HFFc6 (cell line): ENCODE measurements around the gene STUM. TPM values are rescaled to one million over a fixed set of nuclear protein-coding genes. Genes with fewer than 3 reads are reported as not detected.

Experiments
- DNase-seq: peaks from one replicate; pipeline ENCODE4 v3.0.0-alpha.2; 2018
- H3K27ac Mint-ChIP-seq: 2 replicates; pipeline ENCODE4 v1.8.0; 2020; ENCODE audit warnings: mild to moderate bottlenecking, mixed read lengths
- H3K27me3 Mint-ChIP-seq: 2 replicates; pipeline ENCODE4 v1.8.0; 2021; ENCODE audit warnings: mild to moderate bottlenecking, moderate library complexity, mixed read lengths; ENCODE audit not compliant: insufficient read depth
- H3K36me3 Mint-ChIP-seq: 2 replicates; pipeline ENCODE4 v1.8.0; 2021; ENCODE audit warnings: low read depth, mixed read lengths
- H3K4me1 Mint-ChIP-seq: 2 replicates; pipeline ENCODE4 v1.8.0; 2020; ENCODE audit warnings: low read depth, mixed read lengths
- H3K4me3 Mint-ChIP-seq: 2 replicates; pipeline ENCODE4 v1.8.0; 2020; ENCODE audit warnings: mild to moderate bottlenecking, moderate library complexity, mixed read lengths
- H3K9me3 Mint-ChIP-seq: 2 replicates; pipeline ENCODE4 v1.8.0; 2020; ENCODE audit warnings: mild to moderate bottlenecking, mixed read lengths
- total RNA-seq, 6 experiments: library from RNA; stranded (reverse); fragmentation: NEBNext Ultra II Directional; extraction: Animal tissue kit (Norgen Biotek cat#: 25700); gene quantifications; 2 replicates in 1 of 6; 3 replicates in 5 of 6; pipeline ENCODE4 v1.2.3, GENCODE V29; 2021
- TF ChIP-seq, protein P1 (sequence below): fragments of 200-600 bp; sonication (generic); IDR thresholded peaks from 2 replicates; pipeline ENCODE4 v1.5.0; 2021; ENCODE audit warnings: antibody characterized with exemption, mild to moderate bottlenecking

The STUM gene
- total RNA-seq, 6 experiments from 2014 or later: not detected

- no peak for DNase-seq
- no peak overlapping the region for H3K4me3 Mint-ChIP-seq
- TF ChIP-seq, protein P1, sequence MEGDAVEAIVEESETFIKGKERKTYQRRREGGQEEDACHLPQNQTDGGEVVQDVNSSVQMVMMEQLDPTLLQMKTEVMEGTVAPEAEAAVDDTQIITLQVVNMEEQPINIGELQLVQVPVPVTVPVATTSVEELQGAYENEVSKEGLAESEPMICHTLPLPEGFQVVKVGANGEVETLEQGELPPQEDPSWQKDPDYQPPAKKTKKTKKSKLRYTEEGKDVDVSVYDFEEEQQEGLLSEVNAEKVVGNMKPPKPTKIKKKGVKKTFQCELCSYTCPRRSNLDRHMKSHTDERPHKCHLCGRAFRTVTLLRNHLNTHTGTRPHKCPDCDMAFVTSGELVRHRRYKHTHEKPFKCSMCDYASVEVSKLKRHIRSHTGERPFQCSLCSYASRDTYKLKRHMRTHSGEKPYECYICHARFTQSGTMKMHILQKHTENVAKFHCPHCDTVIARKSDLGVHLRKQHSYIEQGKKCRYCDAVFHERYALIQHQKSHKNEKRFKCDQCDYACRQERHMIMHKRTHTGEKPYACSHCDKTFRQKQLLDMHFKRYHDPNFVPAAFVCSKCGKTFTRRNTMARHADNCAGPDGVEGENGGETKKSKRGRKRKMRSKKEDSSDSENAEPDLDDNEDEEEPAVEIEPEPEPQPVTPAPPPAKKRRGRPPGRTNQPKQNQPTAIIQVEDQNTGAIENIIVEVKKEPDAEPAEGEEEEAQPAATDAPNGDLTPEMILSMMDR: no peak
- H3K4me1 Mint-ChIP-seq: no peaks in the 10 kb centered on the region
- H3K9me3 Mint-ChIP-seq: no peaks in the 10 kb centered on the region; the same call in 1 of the 2 replicates
- H3K36me3 Mint-ChIP-seq: no peaks in the 10 kb centered on the region
- H3K27me3 Mint-ChIP-seq: peaks cover 30% of the 10 kb centered on the region
- no peak overlapping the region for H3K27ac Mint-ChIP-seq
Observed at GRCh38 chr1:226586116-226586515, 37.6 kb downstream of the STUM start.

DNA sequence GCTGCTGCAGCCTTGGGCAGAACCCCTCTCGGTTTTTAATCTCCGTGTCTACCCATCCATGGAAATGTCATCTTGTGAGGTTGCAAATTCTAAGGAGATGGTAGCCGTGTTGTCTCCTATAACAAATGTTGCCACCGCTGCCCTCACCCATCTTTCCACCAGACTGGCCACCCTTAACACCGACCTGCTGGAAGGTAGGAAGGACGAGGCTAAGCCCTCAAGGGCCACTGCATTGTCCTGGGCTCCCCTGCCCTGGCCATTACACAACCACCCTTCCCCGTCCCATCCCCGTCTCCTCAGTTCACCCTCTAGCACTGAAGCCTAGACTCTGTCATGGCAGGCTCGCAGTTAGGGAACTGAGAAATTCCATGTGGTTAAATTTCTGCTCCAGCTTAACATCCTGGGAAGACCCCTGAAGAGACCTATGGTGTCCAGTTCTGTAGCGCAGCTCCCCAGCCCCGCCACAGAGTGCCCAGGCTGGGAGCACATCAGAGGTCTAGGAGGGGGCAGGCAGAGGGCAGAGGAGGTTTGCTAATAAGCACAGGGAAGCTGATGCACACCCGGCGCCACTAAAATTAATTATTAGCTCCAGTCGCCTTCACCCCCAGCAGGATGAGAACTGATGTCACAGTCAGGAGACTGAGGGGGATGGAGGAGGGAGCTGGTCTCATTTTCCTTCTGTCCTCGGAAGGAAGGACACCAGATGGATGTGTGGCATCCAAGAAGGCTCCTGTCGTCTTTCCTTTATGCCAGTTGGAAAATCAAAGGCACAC, 38.3 kb downstream of the STUM start:
- TF ChIP-seq, protein P1: no peak
- Mint-ChIP-seq H3K4me1 (no peaks in the 10 kb centered on the region), H3K36me3 (no peaks in the 10 kb centered on the region), H3K9me3 (no peaks in the 10 kb centered on the region; the same call in 1 of the 2 replicates), H3K4me3 (no peak overlapping the region), H3K27ac (no peak overlapping the region), H3K27me3 (peaks cover 31% of the 10 kb centered on the region)
- DNase-seq: no peak

DNA sequence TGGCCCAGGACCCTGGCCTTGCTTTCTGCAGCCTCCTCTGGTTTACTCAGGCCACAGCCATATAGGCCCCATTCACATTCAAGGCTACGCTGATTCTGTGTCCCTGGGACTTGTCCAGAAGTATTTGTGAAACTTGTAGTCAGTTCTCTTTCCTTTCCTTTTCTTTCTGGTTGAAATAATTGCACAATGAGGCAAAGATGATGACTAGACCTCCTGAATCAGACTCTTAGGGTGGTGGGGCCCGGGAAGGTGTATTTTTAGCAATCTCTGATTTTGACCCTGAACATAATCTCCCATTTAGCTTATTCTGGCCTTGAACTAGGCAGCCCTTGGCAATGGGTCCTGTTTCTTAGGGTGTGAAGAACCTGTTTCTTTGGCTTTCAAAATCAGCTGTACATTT, 39.9 kb downstream of the STUM start:
- TF ChIP-seq, protein P1: no peak
- peaks cover 27% of the 10 kb centered on the region for H3K27me3 Mint-ChIP-seq
- H3K4me1 Mint-ChIP-seq: no peaks in the 10 kb centered on the region
- no peak overlapping the region for H3K4me3 Mint-ChIP-seq
- no peak overlapping the region for H3K27ac Mint-ChIP-seq
- H3K9me3 Mint-ChIP-seq: no peaks in the 10 kb centered on the region
- no peak for DNase-seq
- no peaks in the 10 kb centered on the region for H3K36me3 Mint-ChIP-seq

GRCh38 chr1:226589008-226589733, 40.6 kb downstream of the STUM start:
- H3K27me3 Mint-ChIP-seq: peaks cover 31% of the 10 kb centered on the region
- H3K36me3 Mint-ChIP-seq: no peaks in the 10 kb centered on the region
- no peak for DNase-seq
- H3K27ac Mint-ChIP-seq: no peak overlapping the region
- no peaks in the 10 kb centered on the region for H3K9me3 Mint-ChIP-seq
- H3K4me1 Mint-ChIP-seq: no peaks in the 10 kb centered on the region
- TF ChIP-seq, protein P1: no peak
- no peak overlapping the region for H3K4me3 Mint-ChIP-seq

- Mint-ChIP-seq H3K36me3 (no peaks in the 10 kb centered on the region), H3K4me1 (no peaks in the 10 kb centered on the region), H3K9me3 (peaks cover 4% of the 10 kb centered on the region; the same call in 1 of the 2 replicates), H3K27me3 (peaks cover 33% of the 10 kb centered on the region), H3K4me3 (no peak overlapping the region), H3K27ac (no peak overlapping the region)
- TF ChIP-seq, protein P1: no peak
- DNase-seq: no peak
Observed at GRCh38 chr1:226590614-226591013, 42.0 kb downstream of the STUM start.
